WI38 (cell line): Measurements from ENCODE around the gene TRERF1.

ENCODE experiments used
- H3K4me3 ChIP-seq: 2 replicates; pipeline ENCODE4 v1.5.1; 2011; ENCODE audit warnings: low read depth, mild to moderate bottlenecking, control low read depth, low read length
- TF ChIP-seq, protein P1 (sequence below): IDR thresholded peaks from 2 replicates; pipeline ENCODE4 v1.5.1; 2012; ENCODE audit warnings: low read depth, mild to moderate bottlenecking, control low read depth, low read length

The TRERF1 gene

DNA sequence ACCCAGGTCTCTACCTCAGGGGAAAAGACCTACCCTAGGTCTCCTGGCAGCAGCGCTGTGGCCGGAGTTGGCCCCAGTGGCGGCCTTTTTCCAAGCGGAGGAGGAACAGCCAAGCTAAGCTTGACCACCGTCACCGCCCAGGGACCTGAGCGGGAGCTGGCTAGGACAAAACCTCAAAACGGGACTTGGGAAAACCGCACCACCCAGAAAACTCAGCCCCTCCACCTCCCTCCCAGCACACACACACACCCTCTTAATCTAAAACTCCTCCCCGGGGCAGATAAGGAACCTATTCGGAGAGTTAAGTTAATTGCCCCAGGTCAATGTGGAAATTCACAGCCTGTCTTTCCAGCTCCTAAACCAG, 2.7 kb upstream of the TRERF1 start:
- TF ChIP-seq, protein P1, sequence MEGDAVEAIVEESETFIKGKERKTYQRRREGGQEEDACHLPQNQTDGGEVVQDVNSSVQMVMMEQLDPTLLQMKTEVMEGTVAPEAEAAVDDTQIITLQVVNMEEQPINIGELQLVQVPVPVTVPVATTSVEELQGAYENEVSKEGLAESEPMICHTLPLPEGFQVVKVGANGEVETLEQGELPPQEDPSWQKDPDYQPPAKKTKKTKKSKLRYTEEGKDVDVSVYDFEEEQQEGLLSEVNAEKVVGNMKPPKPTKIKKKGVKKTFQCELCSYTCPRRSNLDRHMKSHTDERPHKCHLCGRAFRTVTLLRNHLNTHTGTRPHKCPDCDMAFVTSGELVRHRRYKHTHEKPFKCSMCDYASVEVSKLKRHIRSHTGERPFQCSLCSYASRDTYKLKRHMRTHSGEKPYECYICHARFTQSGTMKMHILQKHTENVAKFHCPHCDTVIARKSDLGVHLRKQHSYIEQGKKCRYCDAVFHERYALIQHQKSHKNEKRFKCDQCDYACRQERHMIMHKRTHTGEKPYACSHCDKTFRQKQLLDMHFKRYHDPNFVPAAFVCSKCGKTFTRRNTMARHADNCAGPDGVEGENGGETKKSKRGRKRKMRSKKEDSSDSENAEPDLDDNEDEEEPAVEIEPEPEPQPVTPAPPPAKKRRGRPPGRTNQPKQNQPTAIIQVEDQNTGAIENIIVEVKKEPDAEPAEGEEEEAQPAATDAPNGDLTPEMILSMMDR: no peak

DNA sequence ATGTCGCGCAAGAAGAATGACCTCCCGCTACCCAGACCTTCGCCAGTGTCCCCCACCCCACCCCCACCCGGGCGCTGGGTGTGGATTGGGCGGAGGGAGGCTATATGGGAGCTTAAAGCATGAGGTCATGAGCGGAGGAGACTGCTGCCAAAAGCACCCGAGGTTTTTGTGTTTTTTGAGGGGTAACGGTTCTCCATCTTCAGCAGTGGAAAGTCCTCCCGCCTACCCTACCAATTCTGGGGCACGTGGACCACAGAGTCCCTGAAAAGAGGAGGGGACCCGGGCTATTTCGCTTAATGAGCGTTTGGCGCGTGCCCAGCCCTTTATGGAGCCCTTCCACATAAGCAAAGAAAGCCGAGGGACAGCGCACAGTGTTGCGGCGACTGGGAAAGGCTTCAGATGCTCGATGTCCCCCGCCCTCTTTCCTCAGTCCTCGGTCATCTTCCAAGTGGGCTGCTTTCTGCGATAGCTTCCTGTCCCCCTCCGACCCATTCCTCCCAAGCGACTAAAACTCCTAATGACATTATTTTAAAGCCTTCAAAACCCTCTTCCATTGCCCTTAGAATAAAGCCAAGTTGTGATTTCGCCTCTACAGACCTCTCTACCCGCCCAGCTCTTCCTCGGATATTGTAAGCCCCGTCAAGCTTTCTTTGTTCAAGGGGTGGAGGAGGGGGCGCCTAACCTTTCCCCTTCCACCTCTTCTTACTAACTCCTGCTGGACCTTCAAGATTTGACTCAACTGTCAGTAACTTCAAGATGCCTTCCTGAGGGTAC, 2.1 kb upstream of the TRERF1 start:
- H3K4me3 ChIP-seq: peak overlapping the region; percentile 87
- TF ChIP-seq, protein P1: no peak

More for the DNA sequence above, 2.7 kb upstream of the TRERF1 start:
- no peak overlapping the region for H3K4me3 ChIP-seq

DNA sequence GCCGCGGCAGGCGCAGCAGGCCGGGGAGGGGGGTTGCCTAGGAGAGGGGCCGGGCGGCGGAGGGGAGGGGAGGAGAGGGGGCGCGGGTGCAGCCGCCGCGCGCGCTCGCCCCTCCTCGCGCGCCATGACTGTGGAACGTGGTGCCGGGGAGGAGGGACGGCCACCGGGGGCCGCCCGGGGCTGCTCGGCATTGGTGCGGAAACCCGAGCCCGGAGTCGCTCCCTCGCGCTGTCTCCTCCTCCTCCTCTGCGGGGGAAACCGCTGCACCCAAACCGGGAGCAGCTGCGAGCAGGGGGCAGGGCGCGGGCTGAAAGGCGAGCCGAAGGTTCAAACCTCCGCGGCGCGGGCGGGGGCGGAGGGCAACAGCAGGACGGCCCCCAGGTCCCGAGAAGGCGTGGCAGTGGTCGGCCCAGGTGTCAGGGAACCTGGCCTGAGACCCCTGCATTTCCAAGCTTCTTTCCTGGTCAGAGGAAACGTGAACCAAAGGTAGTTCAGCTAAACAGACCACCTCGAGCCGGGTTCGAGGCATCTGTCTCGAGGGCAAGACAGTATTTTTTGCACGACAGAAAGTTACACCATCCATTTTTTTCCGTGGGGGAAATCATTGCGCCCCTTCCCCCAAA, 1.4 kb upstream of the TRERF1 start:
- H3K4me3 ChIP-seq: peak overlapping the region; percentile 87
- TF ChIP-seq, protein P1: no peak

DNA sequence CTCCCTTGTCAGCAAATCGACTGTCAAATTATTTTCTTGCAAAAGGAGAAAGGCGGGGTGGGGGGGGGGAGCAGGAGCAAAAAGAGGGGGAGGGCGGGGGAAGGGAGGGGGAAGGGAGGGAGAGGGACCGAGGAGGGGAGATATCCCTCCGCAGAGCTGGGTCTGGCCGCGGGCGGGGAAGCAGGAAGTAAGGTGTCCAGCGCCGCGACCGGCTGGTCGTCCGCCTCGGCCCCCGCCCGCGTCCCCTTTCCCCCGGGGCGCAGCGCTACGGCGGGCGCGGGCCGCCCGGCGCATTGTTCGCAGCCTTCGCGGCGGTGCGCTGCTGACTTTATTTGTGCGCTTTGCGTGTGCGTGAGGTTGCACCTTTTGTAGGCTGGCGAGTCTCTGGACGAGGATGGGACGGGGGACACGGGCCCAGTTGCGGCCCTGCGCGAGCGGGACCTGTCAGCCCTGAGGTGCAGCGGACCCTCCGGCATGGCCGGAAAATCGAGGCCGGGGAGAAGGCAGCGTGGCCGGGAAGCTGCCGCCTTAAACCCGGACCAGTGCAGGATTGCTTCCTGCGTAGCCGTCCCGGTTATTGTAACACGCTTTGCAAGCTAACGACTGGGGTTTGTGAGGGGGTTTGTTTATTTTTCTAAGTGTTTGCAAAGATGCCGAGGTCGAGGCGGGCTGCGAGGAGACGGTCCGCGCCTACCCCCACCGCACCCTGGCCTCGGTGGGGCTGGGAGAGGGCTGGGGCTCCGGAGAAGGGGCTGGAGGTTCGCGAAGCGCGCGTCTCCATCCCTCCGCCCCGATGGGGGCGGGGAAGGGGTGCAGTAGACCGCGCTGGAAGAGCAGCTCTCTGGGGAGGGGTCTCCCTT, 675 bp upstream of the TRERF1 start:
- H3K4me3 ChIP-seq: peak overlapping the region; percentile 87
- TF ChIP-seq, protein P1: no peak

DNA sequence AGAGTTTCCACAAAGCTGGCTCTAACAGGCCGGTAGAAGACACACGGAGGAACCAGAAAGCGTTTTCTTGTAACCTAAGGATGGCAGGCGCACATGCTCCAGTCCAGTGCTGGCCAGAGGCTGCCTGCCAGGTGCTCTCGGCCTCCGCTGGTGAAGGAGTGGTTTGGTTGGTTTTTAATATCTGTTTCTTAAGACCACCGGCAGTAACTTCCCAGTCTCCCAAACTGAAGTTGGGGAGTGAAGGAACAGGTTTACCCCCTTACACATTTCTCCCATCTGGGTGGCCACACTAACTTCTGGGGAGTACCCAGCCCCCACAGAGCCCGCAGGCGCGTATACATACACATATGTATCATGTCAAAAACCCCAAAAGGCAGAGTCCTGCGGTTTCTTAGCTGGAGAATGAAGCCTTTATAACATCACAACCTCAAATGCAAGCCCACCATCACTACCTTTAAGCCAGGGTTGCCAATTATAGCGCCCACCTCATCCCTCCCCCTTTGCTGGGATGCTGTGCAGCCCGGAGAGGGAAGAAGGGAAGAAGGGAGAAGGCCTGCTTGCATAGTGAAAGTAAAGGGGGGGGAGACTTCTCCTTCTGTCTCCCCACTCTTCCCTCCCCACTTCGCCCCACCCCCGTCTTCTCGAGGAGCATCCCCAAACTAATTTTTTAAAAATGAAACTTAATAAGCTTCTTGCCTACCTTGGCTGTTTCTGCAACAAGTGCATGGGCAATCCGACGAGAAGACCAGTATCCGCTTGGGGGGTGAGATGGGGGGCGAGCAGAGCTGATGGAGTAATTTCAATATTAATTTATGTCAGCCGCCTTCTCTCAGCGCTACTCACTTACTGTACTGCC, 1.0 kb downstream of the TRERF1 start:
- peak overlapping the region; percentile 87 for H3K4me3 ChIP-seq
- TF ChIP-seq, protein P1: no peak

DNA sequence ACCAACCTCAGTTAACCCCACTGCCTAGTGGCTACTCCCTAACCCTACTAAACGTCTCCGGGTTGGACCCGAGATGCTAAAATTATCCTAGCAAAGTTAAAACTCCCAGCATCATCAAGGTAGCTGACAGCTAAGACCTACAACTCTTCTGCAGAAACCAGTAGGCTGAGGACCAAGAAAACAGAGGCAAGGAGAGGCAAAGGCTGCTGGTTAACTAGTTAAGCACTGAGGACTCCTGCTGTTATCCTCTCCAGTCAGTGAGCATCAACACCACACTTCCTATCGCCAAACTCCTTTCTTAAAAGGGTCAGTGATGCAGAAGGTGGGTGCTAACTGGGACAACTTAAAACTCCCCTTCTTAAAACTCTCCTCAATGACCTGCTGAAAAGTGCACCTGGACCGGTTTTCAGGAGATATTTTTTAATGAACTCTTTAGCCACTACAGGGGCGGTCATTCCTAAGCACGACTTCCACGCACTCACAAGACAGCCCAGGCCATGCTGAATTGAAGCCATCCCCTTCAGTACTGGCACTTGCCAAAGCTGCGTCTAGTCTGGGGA, 1.7 kb downstream of the TRERF1 start:
- H3K4me3 ChIP-seq: peak overlapping the region; percentile 87
- TF ChIP-seq, protein P1: no peak
